HepG2 (cell line): ENCODE data around the gene MTREX. TPM values are rescaled to one million over a fixed set of nuclear protein-coding genes. Genes with fewer than 3 reads are reported as not detected.

Experiments used
- ATAC-seq: fragments of 200-7000 bp; cut with Tn5 transposase; 3 replicates; pipeline ENCODE4 v1.9.1; 2020; ENCODE audit warnings: mild to moderate bottlenecking, moderate library complexity
- BruUV-seq: library from RNA; stranded (reverse); fragments of 400-500 nt; replicated peaks from 2 replicates; lab custom pipeline; 2021; lab: Mats Ljungman, UMichigan
- CTCF ChIA-PET: fragments of 300-600 bp; formaldehyde crosslinking; extraction: SDS; loops from one replicate; lab custom pipeline; 2021; ENCODE audit warnings: low total read pairs, inconsistent platforms, low intra/inter-chr PET ratio; lab: Yijun Ruan, JAX
- POLR2A ChIA-PET: fragments of 350-600 bp; sonication (Branson Sonifier 250); formaldehyde crosslinking; loops from one replicate; lab custom pipeline; 2020; ENCODE audit warnings: antibody characterized with exemption, inconsistent platforms; lab: Yijun Ruan, JAX
- DNase-seq: peaks from one replicate; pipeline ENCODE4 v3.0.0-alpha.2; 2015; ENCODE audit warnings: low spot score
- FAIRE-seq: peaks from 3 replicates; lab custom pipeline; 2011; peaks lifted over from hg19 to GRCh38; lab: Jason Lieb, UNC
- H2AFZ ChIP-seq: one replicate; pipeline ENCODE4 v1.6.1; 2011; ENCODE audit warnings: low read length, inconsistent platforms
- H3K27ac ChIP-seq: fragments of 300-600 bp; 3 replicates; pipeline ENCODE4 v1.8.0; 2011; ENCODE audit warnings: mixed run types, mild to moderate bottlenecking, mixed read lengths, low read length, inconsistent platforms; ENCODE audit not compliant: insufficient read depth; ENCODE audit errors: extremely low read length
- H3K27me3 ChIP-seq, 2 experiments: fragments of 200-600 bp in 1 of 2; 2 replicates in 1 of 2; 3 replicates in 1 of 2; pipeline versions ENCODE4 v1.6.0 to v1.8.0; 2011; ENCODE audit warnings: low read length in 2 of 2, mild to moderate bottlenecking in 2 of 2, moderate library complexity in 2 of 2, inconsistent platforms in 1 of 2; ENCODE audit not compliant: insufficient read depth in 2 of 2, control insufficient read depth in 1 of 2
- H3K36me3 ChIP-seq, 2 experiments: fragments of 200-600 bp in 1 of 2; replicated peaks in 1 of 2; 2 replicates in 1 of 2; 3 replicates in 1 of 2; pipeline versions ENCODE4 v1.5.1 to v1.8.0; 2011; ENCODE audit warnings: low read length in 2 of 2, inconsistent platforms in 1 of 2; ENCODE audit not compliant: insufficient read depth in 2 of 2, control insufficient read depth in 1 of 2
- H3K4me1 ChIP-seq: 2 replicates; pipeline ENCODE4 v1.5.1; 2012; ENCODE audit warnings: low read length, inconsistent platforms; ENCODE audit not compliant: insufficient read depth
- H3K4me2 ChIP-seq: 2 replicates; pipeline ENCODE4 v1.6.0; 2011; ENCODE audit warnings: low read depth, low read length, inconsistent platforms
- H3K4me3 ChIP-seq, 3 experiments: fragments of 200-600 bp in 1 of 3; sonication (generic), shearing (Covaris generic) in 1 of 3; replicated peaks in 1 of 3; 2 replicates each; pipeline ENCODE4 v1.5.1; 2011 to 2016; ENCODE audit warnings: low read length in 3 of 3, inconsistent platforms in 2 of 3, low read depth in 2 of 3, mild to moderate bottlenecking in 2 of 3, control low read depth in 1 of 3, mixed read lengths in 1 of 3; ENCODE audit not compliant: insufficient read depth in 1 of 3
- H3K79me2 ChIP-seq: one replicate; pipeline ENCODE4 v1.6.1; 2011; ENCODE audit warnings: low read length, inconsistent platforms; ENCODE audit not compliant: insufficient read depth
- H3K9ac ChIP-seq: 2 replicates; pipeline ENCODE4 v1.6.0; 2011; ENCODE audit warnings: mild to moderate bottlenecking, low read depth, low read length, inconsistent platforms; ENCODE audit not compliant: insufficient read depth
- H3K9me3 ChIP-seq: 2 replicates; pipeline ENCODE4 v1.5.1; 2012; ENCODE audit warnings: mild to moderate bottlenecking, low read length
- H4K20me1 ChIP-seq: 2 replicates; pipeline ENCODE4 v1.6.0; 2011; ENCODE audit warnings: inconsistent platforms, mild to moderate bottlenecking, low read length, moderate library complexity; ENCODE audit not compliant: insufficient read depth
- ATAD3A ChIP-seq: sonication (generic); formaldehyde crosslinking; IDR thresholded peaks from 2 replicates; pipeline ENCODE4 v1.4.0; 2020; ENCODE audit warnings: missing genetic modification reagents
- FOSL1 ChIP-seq: sonication (generic); formaldehyde crosslinking; IDR thresholded peaks from 2 replicates; pipeline ENCODE4 v1.9.0; 2021; ENCODE audit warnings: missing genetic modification reagents, borderline replicate concordance
- KDM5A ChIP-seq: fragments of 200-600 bp; sonication (generic); IDR thresholded peaks from 2 replicates; pipeline ENCODE4 v1.7.0; 2018; ENCODE audit warnings: antibody characterized with exemption, mild to moderate bottlenecking, low read length, borderline replicate concordance
- KLF9 ChIP-seq: IDR thresholded peaks from 2 replicates; pipeline ENCODE4 v1.6.1; 2016; ENCODE audit warnings: low read depth
- MED1 ChIP-seq: sonication (generic); formaldehyde crosslinking; IDR thresholded peaks from 2 replicates; pipeline ENCODE4 v1.4.0; 2020; ENCODE audit warnings: missing genetic modification reagents
- SIN3A ChIP-seq: IDR thresholded peaks from 2 replicates; pipeline ENCODE4 v1.6.1; 2011; ENCODE audit warnings: low read depth, mild to moderate bottlenecking, control low read depth, low read length, borderline replicate concordance
- ZBTB21 ChIP-seq: sonication (generic); formaldehyde crosslinking; IDR thresholded peaks from 2 replicates; pipeline ENCODE4 v1.4.0; 2020; ENCODE audit warnings: missing genetic modification reagents
- ZBTB7A ChIP-seq: sonication (generic); formaldehyde crosslinking; IDR thresholded peaks from 2 replicates; pipeline ENCODE4 v1.8.0; 2022; ENCODE audit warnings: mild to moderate bottlenecking, missing genetic modification reagents
- ZNF180 ChIP-seq: sonication (generic); formaldehyde crosslinking; IDR thresholded peaks from 2 replicates; pipeline ENCODE4 v1.4.0; 2020; ENCODE audit warnings: low read depth, missing genetic modification reagents, borderline replicate concordance
- ZNF30 ChIP-seq: sonication (generic); formaldehyde crosslinking; IDR thresholded peaks from 2 replicates; pipeline ENCODE4 v1.5.0; 2020; ENCODE audit warnings: mild to moderate bottlenecking, missing genetic modification reagents
- ZNF446 ChIP-seq: sonication (generic); formaldehyde crosslinking; IDR thresholded peaks from 2 replicates; pipeline ENCODE4 v1.5.0; 2020; ENCODE audit warnings: mild to moderate bottlenecking, missing genetic modification reagents
- ZNF562 ChIP-seq: sonication (generic); formaldehyde crosslinking; IDR thresholded peaks from 2 replicates; pipeline ENCODE4 v1.8.0; 2022; ENCODE audit warnings: missing genetic modification reagents, borderline replicate concordance
- ZNF777 ChIP-seq: sonication (generic); formaldehyde crosslinking; IDR thresholded peaks from 2 replicates; pipeline ENCODE4 v1.4.0; 2020; ENCODE audit warnings: missing genetic modification reagents
- whole genome bisulfite sequencing: methylation state at CpG from one replicate; pipeline ENCODE4 v1.1.6; 2017; ENCODE audit warnings: low lambda C conversion rate; 5-methylcytosine and 5-hydroxymethylcytosine counted together
- in situ Hi-C: cut with HindIII; loops from 2 replicates; pipeline ENCODE4 v1.10.0; 2017; ENCODE audit warnings: low pct_unique_long_range_greater_than_20kb; ENCODE audit not compliant: extremely low pct_ligation_motif_present
- intact Hi-C: fragments of 100-400 bp; cut with micrococcal nuclease; formaldehyde crosslinking; loops from one replicate; pipeline ENCODE4 v1.10.0; 2022; ENCODE audit not compliant: unreplicated experiment
- polyA plus RNA-seq, 8 experiments: library from polyadenylated mRNA; depleted of rRNA in 3 of 8; stranded (reverse) in 7 of 8; unstranded in 1 of 8; fragments of >200 nt; fragmentation: Illumina TruSeq in 4 of 8; extraction: Trizol in 4 of 8; gene quantifications; 2 replicates each; pipeline versions ENCODE4 v1.2.1 to v1.2.3, GENCODE V29; 2011 to 2016; ENCODE audit warnings: low read depth in 4 of 8, missing spikeins in 1 of 8, mixed read lengths in 1 of 8; ENCODE audit not compliant: insufficient read depth in 1 of 8
- total RNA-seq, 5 experiments: library from RNA; depleted of rRNA; stranded (reverse); fragments of >200 nt; fragmentation: Illumina TruSeq; extraction: Trizol; gene quantifications; 2 replicates each; pipeline ENCODE4 v1.2.3, GENCODE V29; 2016; ENCODE audit warnings: low read depth in 1 of 5
- TF ChIP-seq, protein P1 (sequence below): sonication (generic); formaldehyde crosslinking; IDR thresholded peaks from 2 replicates; pipeline ENCODE4 v1.5.0; 2020; ENCODE audit warnings: missing genetic modification reagents
- TF ChIP-seq, protein P2 (sequence below): sonication (generic); formaldehyde crosslinking; conservative IDR thresholded peaks from 2 replicates; pipeline ENCODE4 v1.4.0; 2020; ENCODE audit warnings: missing genetic modification reagents
- TF ChIP-seq, protein P3 (sequence below): IDR thresholded peaks from 2 replicates; pipeline ENCODE4 v1.6.1; 2016; ENCODE audit warnings: low read depth, control low read depth
- TF ChIP-seq, protein P4 (sequence below): IDR thresholded peaks from 2 replicates; pipeline ENCODE4 v1.6.1; 2016; ENCODE audit warnings: low read depth, borderline replicate concordance
- TF ChIP-seq, protein P5 (sequence below): sonication (generic); formaldehyde crosslinking; IDR thresholded peaks from 2 replicates; pipeline ENCODE4 v1.5.0; 2020; ENCODE audit warnings: mild to moderate bottlenecking, missing genetic modification reagents, moderate library complexity

MTREX gene
- total and polyA plus RNA-seq, 2 of the 13 experiments (the other 11 are each of a cell fraction or from before 2014, with no cell fraction given), result 16.4 to 91.5 TPM

DNA sequence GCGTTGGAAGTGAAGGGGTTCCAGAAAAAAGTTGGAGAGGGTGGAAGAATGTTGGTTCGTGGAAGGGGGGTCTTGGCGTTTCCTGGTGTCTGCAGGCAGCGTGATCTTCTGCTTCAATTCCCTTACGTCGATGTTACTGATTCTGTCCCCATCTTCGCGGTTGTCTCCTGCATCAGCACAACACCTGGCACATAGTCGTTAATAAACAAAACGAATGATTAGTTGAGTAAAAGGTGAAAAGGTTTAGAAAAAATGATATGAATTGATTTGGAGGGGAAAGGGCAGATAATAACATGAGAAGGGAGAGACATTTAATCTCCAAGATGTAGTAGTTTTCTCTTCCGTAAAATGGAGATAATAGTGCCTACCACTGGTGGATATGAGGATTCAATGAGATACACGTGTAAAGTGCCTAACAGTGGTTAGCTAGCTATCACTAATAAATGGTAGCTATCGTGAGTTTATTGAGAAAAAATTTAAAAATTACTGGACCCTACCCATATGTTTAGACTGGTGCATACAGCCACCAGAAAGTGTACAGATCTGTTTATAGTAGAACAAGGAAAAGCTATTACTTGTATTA, 556 bp downstream of the MTREX start:
- CTCF ChIA-PET, result no interaction called here
- Histone ChIP-seq H3K27ac (peak overlapping the region; percentile 94), H3K9me3 (no peaks in the 10 kb centered on the region), H3K79me2 (peaks cover 87% of the 10 kb centered on the region), H2AFZ (peak overlapping the region; percentile 2), H3K4me1 (peaks cover 66% of the 10 kb centered on the region), H4K20me1 (no peaks in the 10 kb centered on the region; the same call in 1 of the 2 replicates), H3K36me3 (no peaks in the 10 kb centered on the region), H3K4me3 (peak overlapping the region; percentile 70 to 96 (median 92)), H3K27me3 (no peaks in the 10 kb centered on the region; a peak in 1 of 5 replicates), H3K9ac (peak overlapping the region; percentile 90), H3K4me2 (peak overlapping the region; percentile 83)
- DNase-seq (peak; percentile 4), ATAC-seq (peak; percentile 3; the same call in 2 of the 3 replicates), FAIRE-seq (peak; percentile 42)
- under 1% methylated on average over 13 of the region's 13 CpGs for WGBS
- POLR2A ChIA-PET, result interaction anchor here (0.7 to 1.6 kb wide), 6 partner anchors 17 to 998 kb away, joined by 3 to 5 read pairs (median 3); partner anchors contain the start of genes ARL15, PLPP1 and SLC38A9
- BruUV-seq, result TSS peak; percentile 75
- intact Hi-C loops, result no loop called here
- in situ Hi-C loops, result no loop called here
- TF ChIP-seq SIN3A, result 0 out of 2 replicates have a peak, but pooled peaks have one; percentile 36
- TF ChIP-seq ZNF777 (CRISPR knock-in tag), result peak; percentile 89
- TF ChIP-seq, protein P1, sequence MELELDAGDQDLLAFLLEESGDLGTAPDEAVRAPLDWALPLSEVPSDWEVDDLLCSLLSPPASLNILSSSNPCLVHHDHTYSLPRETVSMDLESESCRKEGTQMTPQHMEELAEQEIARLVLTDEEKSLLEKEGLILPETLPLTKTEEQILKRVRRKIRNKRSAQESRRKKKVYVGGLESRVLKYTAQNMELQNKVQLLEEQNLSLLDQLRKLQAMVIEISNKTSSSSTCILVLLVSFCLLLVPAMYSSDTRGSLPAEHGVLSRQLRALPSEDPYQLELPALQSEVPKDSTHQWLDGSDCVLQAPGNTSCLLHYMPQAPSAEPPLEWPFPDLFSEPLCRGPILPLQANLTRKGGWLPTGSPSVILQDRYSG (CRISPR knock-in tag), result no peak
- TF ChIP-seq ZNF30, result no peak
- no peak for TF ChIP-seq ZBTB21
- TF ChIP-seq ZNF562 (CRISPR knock-in tag), result no peak
- TF ChIP-seq ATAD3A (CRISPR knock-in tag), result no peak
- no peak for TF ChIP-seq FOSL1 (CRISPR knock-in tag)
- 0 out of 2 replicates have a peak, but pooled peaks have one; percentile 0 for TF ChIP-seq MED1 (CRISPR knock-in tag)
- no peak for TF ChIP-seq ZNF180 (CRISPR knock-in tag)
- TF ChIP-seq, protein P2, sequence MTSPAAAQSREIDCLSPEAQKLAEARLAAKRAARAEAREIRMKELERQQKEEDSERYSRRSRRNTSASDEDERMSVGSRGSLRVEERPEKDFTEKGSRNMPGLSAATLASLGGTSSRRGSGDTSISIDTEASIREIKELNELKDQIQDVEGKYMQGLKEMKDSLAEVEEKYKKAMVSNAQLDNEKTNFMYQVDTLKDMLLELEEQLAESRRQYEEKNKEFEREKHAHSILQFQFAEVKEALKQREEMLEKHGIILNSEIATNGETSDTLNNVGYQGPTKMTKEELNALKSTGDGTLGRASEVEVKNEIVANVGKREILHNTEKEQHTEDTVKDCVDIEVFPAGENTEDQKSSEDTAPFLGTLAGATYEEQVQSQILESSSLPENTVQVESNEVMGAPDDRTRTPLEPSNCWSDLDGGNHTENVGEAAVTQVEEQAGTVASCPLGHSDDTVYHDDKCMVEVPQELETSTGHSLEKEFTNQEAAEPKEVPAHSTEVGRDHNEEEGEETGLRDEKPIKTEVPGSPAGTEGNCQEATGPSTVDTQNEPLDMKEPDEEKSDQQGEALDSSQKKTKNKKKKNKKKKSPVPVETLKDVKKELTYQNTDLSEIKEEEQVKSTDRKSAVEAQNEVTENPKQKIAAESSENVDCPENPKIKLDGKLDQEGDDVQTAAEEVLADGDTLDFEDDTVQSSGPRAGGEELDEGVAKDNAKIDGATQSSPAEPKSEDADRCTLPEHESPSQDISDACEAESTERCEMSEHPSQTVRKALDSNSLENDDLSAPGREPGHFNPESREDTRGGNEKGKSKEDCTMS (CRISPR knock-in tag), result no peak
- TF ChIP-seq, protein P3, sequence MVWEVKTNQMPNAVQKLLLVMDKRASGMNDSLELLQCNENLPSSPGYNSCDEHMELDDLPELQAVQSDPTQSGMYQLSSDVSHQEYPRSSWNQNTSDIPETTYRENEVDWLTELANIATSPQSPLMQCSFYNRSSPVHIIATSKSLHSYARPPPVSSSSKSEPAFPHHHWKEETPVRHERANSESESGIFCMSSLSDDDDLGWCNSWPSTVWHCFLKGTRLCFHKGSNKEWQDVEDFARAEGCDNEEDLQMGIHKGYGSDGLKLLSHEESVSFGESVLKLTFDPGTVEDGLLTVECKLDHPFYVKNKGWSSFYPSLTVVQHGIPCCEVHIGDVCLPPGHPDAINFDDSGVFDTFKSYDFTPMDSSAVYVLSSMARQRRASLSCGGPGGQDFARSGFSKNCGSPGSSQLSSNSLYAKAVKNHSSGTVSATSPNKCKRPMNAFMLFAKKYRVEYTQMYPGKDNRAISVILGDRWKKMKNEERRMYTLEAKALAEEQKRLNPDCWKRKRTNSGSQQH, result peak; percentile 24; the same call in 1 of the 2 replicates
- TF ChIP-seq ZNF446 (CRISPR knock-in tag), result no peak
- TF ChIP-seq, protein P4, sequence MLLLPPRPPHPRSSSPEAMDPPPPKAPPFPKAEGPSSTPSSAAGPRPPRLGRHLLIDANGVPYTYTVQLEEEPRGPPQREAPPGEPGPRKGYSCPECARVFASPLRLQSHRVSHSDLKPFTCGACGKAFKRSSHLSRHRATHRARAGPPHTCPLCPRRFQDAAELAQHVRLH (CRISPR knock-in tag), result 0 out of 2 replicates have a peak, but pooled peaks have one; percentile 1
- TF ChIP-seq KDM5A, result 0 out of 2 replicates have a peak, but pooled peaks have one; percentile 4
- TF ChIP-seq, protein P5, sequence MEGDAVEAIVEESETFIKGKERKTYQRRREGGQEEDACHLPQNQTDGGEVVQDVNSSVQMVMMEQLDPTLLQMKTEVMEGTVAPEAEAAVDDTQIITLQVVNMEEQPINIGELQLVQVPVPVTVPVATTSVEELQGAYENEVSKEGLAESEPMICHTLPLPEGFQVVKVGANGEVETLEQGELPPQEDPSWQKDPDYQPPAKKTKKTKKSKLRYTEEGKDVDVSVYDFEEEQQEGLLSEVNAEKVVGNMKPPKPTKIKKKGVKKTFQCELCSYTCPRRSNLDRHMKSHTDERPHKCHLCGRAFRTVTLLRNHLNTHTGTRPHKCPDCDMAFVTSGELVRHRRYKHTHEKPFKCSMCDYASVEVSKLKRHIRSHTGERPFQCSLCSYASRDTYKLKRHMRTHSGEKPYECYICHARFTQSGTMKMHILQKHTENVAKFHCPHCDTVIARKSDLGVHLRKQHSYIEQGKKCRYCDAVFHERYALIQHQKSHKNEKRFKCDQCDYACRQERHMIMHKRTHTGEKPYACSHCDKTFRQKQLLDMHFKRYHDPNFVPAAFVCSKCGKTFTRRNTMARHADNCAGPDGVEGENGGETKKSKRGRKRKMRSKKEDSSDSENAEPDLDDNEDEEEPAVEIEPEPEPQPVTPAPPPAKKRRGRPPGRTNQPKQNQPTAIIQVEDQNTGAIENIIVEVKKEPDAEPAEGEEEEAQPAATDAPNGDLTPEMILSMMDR (CRISPR knock-in tag), result 0 out of 2 replicates have a peak, but pooled peaks have one; percentile 15
- TF ChIP-seq ZBTB7A (CRISPR knock-in tag), result no peak
- TF ChIP-seq KLF9 (CRISPR knock-in tag), result no peak
